Sigmoid colon (tissue), 7 donors: ENCODE measurements around the gene TRAFD1. TPM values are rescaled to one million over a fixed set of nuclear protein-coding genes. Genes with fewer than 3 reads are reported as not detected.
A peak's percentile ranks its signal among the peaks of the same experiment; 100 is the strongest.
"Not testable (repeated sequence)": the region's sequence is repeated elsewhere in the genome, so short reads cannot be mapped to it uniquely, and the experiment has no call there.

Source experiments
- DNase-seq: peaks from one replicate; pipeline ENCODE4 v3.0.0-alpha.2; 2019
- H3K27ac ChIP-seq, 4 donors: fragments of 200-600 bp; sonication (generic); one replicate each; pipeline ENCODE4 v1.5.1; 2016 to 2019; ENCODE audit warnings: mild to moderate bottlenecking in 1 of 4
- H3K27me3 ChIP-seq, 3 donors: fragments of 200-600 bp; sonication (generic); one replicate each; pipeline ENCODE4 v1.5.1; 2019; ENCODE audit warnings: mild to moderate bottlenecking in 1 of 3
- H3K36me3 ChIP-seq, 4 donors: fragments of 200-600 bp; sonication (generic); one replicate each; pipeline ENCODE4 v1.5.1; 2016 to 2019
- H3K4me1 ChIP-seq, 4 donors: fragments of 200-600 bp; sonication (generic); one replicate each; pipeline ENCODE4 v1.5.1; 2017 to 2019
- H3K4me3 ChIP-seq, 4 donors: fragments of 200-600 bp; sonication (generic); one replicate each; pipeline ENCODE4 v1.5.1; 2017 to 2019; ENCODE audit warnings: mild to moderate bottlenecking in 2 of 4, moderate library complexity in 1 of 4
- H3K9me3 ChIP-seq, 4 donors: fragments of 200-600 bp in 3 of 4; sonication (generic) in 3 of 4; one replicate each; pipeline versions ENCODE4 v1.5.1 to v1.6.1; 2013 to 2019
- CTCF ChIP-seq, 4 experiments: fragments of 450-650 bp in 3 of 4; fragments of 200-600 bp in 1 of 4; IDR thresholded peaks; one replicate each; pipeline ENCODE4 v1.5.1; 2016 to 2019; ENCODE audit warnings: antibody characterized with exemption in 4 of 4, mild to moderate bottlenecking in 3 of 4, moderate library complexity in 2 of 4
- EP300 ChIP-seq, 4 donors: sonication (generic); formaldehyde crosslinking; IDR thresholded peaks; one replicate each; pipeline ENCODE4 v1.6.1; 2017; ENCODE audit warnings: antibody characterized with exemption in 4 of 4
- POLR2A ChIP-seq, 2 donors: fragments of 450-650 bp; IDR thresholded peaks; one replicate each; pipeline ENCODE4 v1.6.1; 2016; ENCODE audit warnings: antibody characterized with exemption in 2 of 2, mild to moderate bottlenecking in 2 of 2, moderate library complexity in 2 of 2
- POLR2AphosphoS5 ChIP-seq, 4 donors: sonication (generic); formaldehyde crosslinking; IDR thresholded peaks; one replicate each; pipeline ENCODE4 v1.6.1; 2017; ENCODE audit warnings: antibody characterized with exemption in 4 of 4
- WGBS, 2 donors: extraction: QIAGEN DNeasy Blood & Tissue Kit; methylation state at CpG; one replicate each; pipeline ENCODE4 v1.1.7; 2013; 5-methylcytosine and 5-hydroxymethylcytosine counted together
- intact Hi-C: fragments of 100-400 bp; cut with DNase I; formaldehyde crosslinking; loops from one replicate; pipeline ENCODE4 v1.15.1; 2023
- polyA plus RNA-seq, 3 donors: library from polyadenylated mRNA; stranded (reverse); fragments of 200-250 nt; gene quantifications; one replicate each; pipeline ENCODE4 v1.2.3, GENCODE V29; 2013
- total RNA-seq, 4 donors: library from RNA; depleted of rRNA; stranded (reverse); fragments of >200 nt; gene quantifications; one replicate each; pipeline ENCODE4 v1.1.0, GENCODE V29; 2016
- donor health status: healthy with polysubstance abuse.
- donor health status: Bipolar disorder and iron deficiency.
- donor health status: healthy.

TRAFD1 gene
- total and polyA plus RNA-seq, 7 donors = 17.4 to 90.8 (median 42.1) TPM

- no peaks in the 10 kb centered on the region for H3K9me3 ChIP-seq
- WGBS, 2 donors = 93 to 95% methylated on average over 8 of the region's 8 CpGs
- TF ChIP-seq CTCF (IDR thresholded peaks at IDR 0.05) (no peak), EP300 (IDR thresholded peaks at IDR 0.05) (no peak), POLR2AphosphoS5 (IDR thresholded peaks at IDR 0.05) (no peak), POLR2A (IDR thresholded peaks at IDR 0.05) (no peak)
- peaks cover 0 to 44% (median 27%) of the 10 kb centered on the region in 4 donors for H3K4me1 ChIP-seq
- H3K27me3 ChIP-seq = no peaks in the 10 kb centered on the region
- no peak for DNase-seq
- H3K27ac ChIP-seq = no peak overlapping the region
- H3K4me3 ChIP-seq = no peak overlapping the region
- H3K36me3 ChIP-seq = peaks cover 0 to 23% (median 4%) of the 10 kb centered on the region in 4 donors
- intact Hi-C loops = no loop called here
Observed at GRCh38 chr12:112103758-112104503, 21.4 kb upstream of the TRAFD1 start.

GRCh38 chr12:112105891-112106290 lies 19.5 kb upstream of the TRAFD1 start:
- TF ChIP-seq POLR2AphosphoS5 (IDR thresholded peaks at IDR 0.05) (no peak), CTCF (IDR thresholded peaks at IDR 0.05) (no peak)
- WGBS, 2 donors = 84 to 88% methylated on average over 3 of the region's 3 CpGs
- no peak overlapping the region for H3K4me3 ChIP-seq
- intact Hi-C loops = loop anchor here (5.0 kb wide), 1 partner anchor 59 kb away; no protein-coding TSS in a partner anchor
- no peaks in the 10 kb centered on the region for H3K27me3 ChIP-seq
- no peak overlapping the region for H3K27ac ChIP-seq
- no peaks in the 10 kb centered on the region for H3K9me3 ChIP-seq
- peaks cover 0 to 8% (median 3%) of the 10 kb centered on the region in 4 donors for H3K36me3 ChIP-seq
- H3K4me1 ChIP-seq = peaks cover 0 to 53% (median 33%) of the 10 kb centered on the region in 4 donors
- DNase-seq = no peak

- no peaks in the 10 kb centered on the region for H3K36me3 ChIP-seq
- peaks cover 0 to 53% (median 33%) of the 10 kb centered on the region in 4 donors for H3K4me1 ChIP-seq
- H3K27me3 ChIP-seq = no peaks in the 10 kb centered on the region
- no peak for TF ChIP-seq EP300 (IDR thresholded peaks at IDR 0.05)
- TF ChIP-seq CTCF (IDR thresholded peaks at IDR 0.05) = no peak
- TF ChIP-seq POLR2AphosphoS5 (IDR thresholded peaks at IDR 0.05) = no peak
- TF ChIP-seq POLR2A (IDR thresholded peaks at IDR 0.05) = no peak
- 16 to 19% methylated on average over 13 of the region's 13 CpGs for WGBS, 2 donors
- H3K27ac ChIP-seq = peak overlapping the region; percentile 95 to 99 (median 97)
- no peak for DNase-seq
- peak overlapping the region; percentile 76 to 85 (median 80) for H3K4me3 ChIP-seq
- intact Hi-C loops = loop anchor here (5.0 kb wide), 1 partner anchor 60 kb away; no protein-coding TSS in a partner anchor
- no peaks in the 10 kb centered on the region for H3K9me3 ChIP-seq
Observed at GRCh38 chr12:112107306-112108201, 17.8 kb upstream of the TRAFD1 start.

GRCh38 chr12:112108202-112109079 lies 16.9 kb upstream of the TRAFD1 start, which contains the start of gene NAA25:
TSS of gene NAA25 (minus strand) at chr12:112108783. CDS start at chr12:112108773, 10 bp downstream.
- Histone ChIP-seq H3K36me3 (no peaks in the 10 kb centered on the region), H3K4me1 (peaks cover 0 to 49% (median 33%) of the 10 kb centered on the region in 4 donors), H3K9me3 (no peaks in the 10 kb centered on the region), H3K4me3 (peak within 1 kb of the TSS; percentile 76 to 85 (median 80)), H3K27me3 (no peaks in the 10 kb centered on the region), H3K27ac (peak within 1 kb of the TSS; percentile 95 to 99 (median 97))
- intact Hi-C loops = loop anchor here (1.0 to 5.0 kb wide), 2 partner anchors 17 to 61 kb away; partner anchors contain the start of gene TRAFD1
- DNase-seq = peak; percentile 96
- 0% methylated on average over 74 of the region's 74 CpGs for WGBS, 2 donors
- TF ChIP-seq EP300 (IDR thresholded peaks at IDR 0.05) (no peak), POLR2AphosphoS5 (IDR thresholded peaks at IDR 0.05) (peak; percentile 63 to 85 (median 74)), POLR2A (IDR thresholded peaks at IDR 0.05) (peak in 1 of 2 donors; percentile 43)

GRCh38 chr12:112110787-112111662 lies 14.3 kb upstream of the TRAFD1 start:
- DNase-seq, intact Hi-C loops, H3K9me3 ChIP-seq, H3K36me3 ChIP-seq, H3K27me3 ChIP-seq, H3K4me3 ChIP-seq: not testable (repeated sequence)
- Histone ChIP-seq H3K27ac (peak overlapping the region in 2 of 4 donors; percentile 95 to 99), H3K4me1 (peaks cover 0 to 28% (median 23%) of the 10 kb centered on the region in 4 donors)
- WGBS, 2 donors = 87 to 92% methylated on average over 20 of the region's 20 CpGs
